Frontal cortex (tissue), 4 donors: ENCODE measurements around the gene AGBL4. TPM values are rescaled to one million over a fixed set of nuclear protein-coding genes. Genes with fewer than 3 reads are reported as not detected.
A peak's percentile ranks its signal among the peaks of the same experiment; 100 is the strongest.

Experiments used
- DNase-seq, 2 donors: peaks; one replicate each; pipeline ENCODE4 v3.0.0; 2012; ENCODE audit warnings: low spot score in 2 of 2
- FAIRE-seq: peaks from 2 replicates; lab custom pipeline; 2012; peaks lifted over from hg19 to GRCh38; lab: Jason Lieb, UNC
- total RNA-seq: library from RNA; depleted of rRNA; stranded (reverse); fragments of >200 nt; gene quantifications from one replicate; pipeline ENCODE4 v1.2.3, GENCODE V29; 2014
- donor health status: control.
- donor health status: control.
- donor health status: control.

Gene AGBL4
- total RNA-seq, 1 donor from 2014 or later: 3.3 TPM

DNA sequence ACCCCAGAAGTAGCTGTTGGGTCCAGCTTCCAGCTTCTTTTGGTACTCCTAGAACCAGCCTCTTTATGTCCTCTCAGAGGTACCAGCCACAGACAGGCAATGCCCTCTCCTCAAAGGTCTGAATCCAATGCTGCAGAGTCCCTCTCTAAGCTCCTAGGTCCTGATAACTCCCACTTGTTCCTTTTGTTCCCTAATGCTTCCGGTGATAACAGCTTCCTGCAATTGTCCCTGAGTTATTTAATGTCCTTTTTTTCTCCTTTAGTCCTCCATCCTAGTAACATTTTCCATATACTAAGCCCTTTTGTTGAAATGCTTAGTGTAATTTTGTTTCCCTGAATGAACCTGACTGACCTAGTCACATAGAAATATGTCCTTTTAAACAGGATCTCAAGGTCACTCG, 1045.3 kb downstream of the AGBL4 start:
- FAIRE-seq: no peak
- DNase-seq: no peak

DNA sequence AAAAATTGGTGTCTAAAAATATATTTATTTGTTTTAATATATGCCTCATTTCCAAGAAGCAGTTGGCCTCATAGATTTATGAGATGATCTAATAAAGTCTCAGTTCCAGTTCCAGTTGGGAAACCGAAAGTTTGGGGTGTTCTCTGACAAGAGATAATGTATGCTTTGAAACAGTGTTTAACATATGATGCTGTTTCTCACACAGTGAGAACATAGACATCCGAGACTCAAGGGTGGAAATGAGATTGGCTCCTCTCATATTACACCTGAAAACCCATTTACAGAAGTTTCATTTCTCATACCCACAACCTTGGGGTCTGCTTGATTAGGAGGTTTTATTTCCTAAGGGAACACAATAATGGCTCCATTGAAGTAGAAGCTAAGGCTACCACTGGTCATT, 1046.5 kb downstream of the AGBL4 start:
- no peak for DNase-seq
- FAIRE-seq: no peak

DNA sequence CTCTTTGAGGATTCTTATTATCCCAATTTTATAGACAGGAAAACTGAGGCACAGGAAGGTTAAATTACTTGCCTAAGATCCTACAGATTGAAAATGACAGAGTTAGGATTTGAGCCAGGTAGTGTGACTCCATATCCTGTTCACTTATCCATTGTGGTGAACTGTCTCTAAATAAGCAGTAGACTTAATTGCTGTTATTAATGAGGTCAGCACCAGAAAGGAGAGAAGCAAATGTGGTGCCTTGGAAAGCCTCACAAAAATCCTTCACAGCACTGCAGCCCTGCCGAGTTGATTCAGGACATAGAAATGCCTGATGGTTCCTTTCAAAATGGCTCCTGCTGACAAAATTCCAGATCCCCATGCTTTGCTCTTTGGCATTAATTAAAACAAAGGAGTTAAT, 1053.8 kb downstream of the AGBL4 start:
- DNase-seq: no peak
- FAIRE-seq: no peak

DNA sequence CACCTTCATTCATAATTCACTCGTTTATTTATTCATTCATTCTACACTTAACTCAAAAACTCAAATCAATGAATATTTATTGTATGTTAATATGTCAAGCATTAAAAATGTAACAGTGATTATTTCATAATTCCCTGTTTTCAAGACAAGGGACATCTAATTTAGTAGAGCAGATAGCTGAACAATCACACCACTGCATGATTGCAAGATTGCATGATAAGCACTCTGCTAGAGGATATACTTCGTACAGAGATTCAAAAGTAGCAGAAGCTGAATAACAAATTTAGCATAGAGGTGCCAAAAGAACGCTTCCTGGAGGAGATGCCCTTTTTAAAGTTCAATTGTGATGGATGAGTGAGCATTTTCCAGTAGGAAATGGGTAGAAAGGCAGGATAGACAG, 1056.4 kb downstream of the AGBL4 start:
- no peak for DNase-seq
- no peak for FAIRE-seq

DNA sequence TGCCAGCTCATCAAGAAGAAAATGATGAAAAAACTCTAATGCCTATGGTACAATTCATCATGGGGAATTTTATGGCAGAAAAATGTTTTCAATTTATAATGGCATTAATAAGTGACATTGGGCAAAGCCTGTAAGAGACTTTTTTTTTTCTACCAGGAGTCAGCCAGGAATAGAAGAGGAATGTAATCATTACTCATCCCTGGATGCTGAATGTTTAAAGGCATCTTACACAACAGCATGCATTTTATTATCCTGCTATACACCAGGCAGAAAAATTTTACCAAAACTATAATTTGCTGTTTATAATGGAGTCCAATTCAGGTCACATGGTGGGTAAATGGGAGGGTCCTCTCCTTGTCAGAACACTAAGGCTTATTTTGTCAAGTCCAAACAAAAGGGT, 1057.2 kb downstream of the AGBL4 start:
- DNase-seq (no peak), FAIRE-seq (no peak)

DNA sequence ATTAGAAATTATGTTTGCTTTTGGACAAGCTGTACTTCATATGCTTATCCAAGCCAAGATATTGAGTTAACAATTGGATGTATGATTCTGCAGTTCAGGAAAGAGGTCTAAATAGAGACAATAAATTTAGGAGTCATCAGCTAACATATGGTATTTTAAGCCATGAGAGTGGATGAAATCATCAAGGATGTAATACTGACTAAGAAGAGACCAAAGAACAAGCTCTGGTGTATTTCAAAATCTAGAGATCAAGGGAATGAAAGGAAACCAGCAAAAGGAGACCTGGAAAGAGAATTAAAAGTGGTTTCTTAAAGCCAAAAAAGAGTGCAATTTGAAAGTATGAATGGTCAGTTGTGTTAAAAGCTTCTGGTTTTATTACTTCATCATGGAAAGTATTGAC, 1063.4 kb downstream of the AGBL4 start:
- FAIRE-seq (no peak), DNase-seq (no peak)

DNA sequence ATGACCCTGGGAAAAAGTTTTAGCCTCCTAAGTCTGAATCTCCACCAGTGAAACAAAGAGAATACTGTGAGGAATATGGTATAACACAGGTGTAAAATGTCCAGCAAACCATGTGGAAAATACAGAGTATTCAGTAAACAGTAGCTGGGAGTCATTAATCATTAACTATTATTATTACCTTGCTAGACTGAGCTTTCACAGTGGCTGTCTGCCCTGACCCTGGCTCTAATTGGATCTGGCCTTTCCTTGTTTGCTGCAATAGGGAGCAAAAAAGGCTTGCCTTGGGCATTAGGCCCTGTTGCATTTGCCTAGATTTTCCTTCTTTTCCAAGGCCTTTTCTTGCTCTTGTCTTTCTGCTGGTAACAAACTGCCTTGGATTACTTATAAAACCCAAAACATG, 1068.0 kb downstream of the AGBL4 start:
- no peak for FAIRE-seq
- no peak for DNase-seq

DNA sequence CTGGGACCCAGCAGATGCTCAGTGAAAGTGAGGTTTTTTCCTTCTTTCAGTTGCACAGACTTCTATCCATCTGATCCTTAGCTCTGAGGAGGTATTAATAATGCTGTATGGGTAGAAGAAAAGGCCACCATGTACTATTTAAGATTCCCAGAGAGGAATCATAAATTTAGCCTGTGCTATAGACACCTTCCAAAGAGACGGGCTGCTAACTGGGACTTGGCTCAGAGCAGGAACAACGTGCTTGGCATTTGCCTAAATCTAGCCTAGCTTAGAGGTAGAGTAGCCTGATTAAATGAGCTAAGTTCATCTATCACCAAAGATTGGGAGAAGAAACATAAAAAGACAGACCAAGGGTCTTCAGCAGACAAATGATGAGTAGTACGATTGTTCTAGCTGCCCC, 1070.1 kb downstream of the AGBL4 start:
- DNase-seq: no peak
- no peak for FAIRE-seq

DNA sequence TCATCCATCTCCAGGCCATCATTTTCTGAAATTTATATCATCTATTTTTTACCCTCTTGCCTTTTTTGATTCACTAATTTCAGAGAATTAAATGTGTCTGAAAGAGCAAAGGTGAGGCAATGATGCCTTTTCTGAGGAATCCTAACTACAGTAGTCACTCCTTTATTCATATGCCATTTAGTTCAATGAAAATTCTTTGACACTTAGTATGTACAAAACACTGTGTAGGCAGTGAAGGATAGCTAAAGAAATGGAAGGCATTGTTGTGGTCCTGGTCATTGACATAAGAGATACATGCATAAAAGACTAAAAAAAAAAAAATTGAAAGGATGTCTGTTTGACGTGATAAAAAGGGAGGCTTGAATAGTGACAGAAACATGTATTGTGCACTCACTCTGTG, 1075.2 kb downstream of the AGBL4 start:
- FAIRE-seq: no peak
- no peak for DNase-seq

DNA sequence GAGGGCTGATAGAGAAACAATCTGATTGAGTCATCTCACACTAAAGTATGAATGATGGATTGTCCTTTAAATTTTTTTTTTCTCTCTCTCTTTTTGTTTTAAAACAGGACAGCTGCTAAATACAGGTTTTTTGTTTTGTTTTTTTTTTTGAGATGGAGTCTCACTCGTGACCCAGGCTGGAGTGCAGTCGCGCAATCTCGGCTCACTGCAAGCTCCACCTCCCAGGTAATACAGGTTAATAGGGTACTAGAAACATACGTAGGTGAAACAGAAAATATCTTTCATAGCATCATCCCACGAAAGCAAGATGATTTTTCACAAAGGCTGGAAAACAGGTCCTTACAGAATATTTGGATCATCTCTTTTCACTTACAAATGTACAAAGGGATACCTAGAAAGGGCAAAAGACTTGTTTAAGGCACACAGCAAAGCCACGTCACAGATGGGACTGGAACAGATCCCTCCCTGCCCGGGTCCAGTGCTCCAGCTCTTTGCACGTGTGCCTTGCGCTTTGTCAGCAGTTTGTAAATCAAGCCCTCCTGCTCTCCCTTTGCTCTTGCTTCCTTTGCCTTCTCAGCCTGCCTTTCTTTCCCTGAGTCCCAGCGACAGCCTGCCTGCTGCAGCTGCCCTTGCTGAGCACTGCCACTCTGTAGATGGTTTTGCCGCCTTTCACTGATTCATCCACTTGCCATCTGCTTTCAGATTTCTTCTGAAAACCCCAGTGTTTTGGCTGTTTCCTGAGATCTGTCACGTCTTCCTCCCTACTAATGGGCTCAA, 1075.8 kb downstream of the AGBL4 start:
- DNase-seq (peak in 1 of 2 donors; percentile 1), FAIRE-seq (no peak)

DNA sequence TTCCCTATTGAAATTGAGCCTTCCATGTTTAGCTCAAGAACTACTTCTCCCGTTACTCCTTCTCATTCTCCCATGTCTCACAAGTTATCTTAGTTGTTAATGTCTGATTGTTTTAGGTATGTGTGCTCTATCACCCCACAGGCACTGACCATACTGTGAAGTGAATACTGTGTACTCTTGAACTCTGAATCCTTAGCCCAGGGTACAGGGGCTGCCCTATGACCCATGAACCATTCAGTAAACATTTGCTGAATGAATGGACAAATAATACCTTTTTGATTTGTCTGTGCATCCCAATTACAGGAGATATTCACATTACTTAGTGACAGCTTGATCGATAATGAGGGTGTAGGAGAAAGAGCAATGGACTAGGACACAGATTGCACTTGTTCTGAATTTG, 1077.7 kb downstream of the AGBL4 start:
- FAIRE-seq (no peak), DNase-seq (no peak)

DNA sequence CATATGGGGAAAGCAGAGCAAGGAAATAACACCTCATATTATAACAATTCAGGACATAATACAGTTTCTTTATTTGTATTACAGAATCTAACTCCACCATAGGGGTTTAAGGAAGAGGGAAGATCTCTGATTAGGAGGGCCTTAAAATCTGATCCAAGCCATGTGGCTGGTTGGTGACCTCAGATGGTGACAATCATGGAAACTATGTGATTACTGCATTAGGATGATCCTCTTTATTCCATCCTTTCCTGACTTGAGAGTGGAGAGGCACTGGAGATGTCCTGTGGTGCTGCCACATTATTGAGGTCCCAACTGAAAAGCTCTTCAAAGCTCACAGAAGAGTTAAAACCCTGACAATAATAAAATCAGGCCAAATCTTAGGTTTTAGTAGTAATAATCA, 1078.9 kb downstream of the AGBL4 start:
- no peak for DNase-seq
- no peak for FAIRE-seq

DNA sequence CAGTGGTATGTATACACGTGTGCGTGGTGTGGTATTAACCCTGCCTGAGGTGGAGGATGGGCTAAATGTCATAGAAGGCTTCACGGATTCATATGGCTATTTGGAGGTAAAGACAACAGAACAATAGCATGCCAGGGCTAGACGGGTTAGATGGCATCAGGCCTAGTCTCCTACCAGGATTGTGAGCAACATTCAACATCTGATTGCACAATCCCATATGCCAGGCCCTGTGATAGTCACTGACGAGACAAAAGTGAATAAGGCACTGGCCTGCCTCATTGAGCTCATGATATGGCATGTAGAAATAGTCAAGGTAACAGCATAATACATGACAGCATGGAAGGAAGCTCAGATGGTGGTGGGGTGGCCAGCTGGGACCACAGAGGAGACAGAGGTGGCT, 1079.9 kb downstream of the AGBL4 start:
- DNase-seq: no peak
- no peak for FAIRE-seq

DNA sequence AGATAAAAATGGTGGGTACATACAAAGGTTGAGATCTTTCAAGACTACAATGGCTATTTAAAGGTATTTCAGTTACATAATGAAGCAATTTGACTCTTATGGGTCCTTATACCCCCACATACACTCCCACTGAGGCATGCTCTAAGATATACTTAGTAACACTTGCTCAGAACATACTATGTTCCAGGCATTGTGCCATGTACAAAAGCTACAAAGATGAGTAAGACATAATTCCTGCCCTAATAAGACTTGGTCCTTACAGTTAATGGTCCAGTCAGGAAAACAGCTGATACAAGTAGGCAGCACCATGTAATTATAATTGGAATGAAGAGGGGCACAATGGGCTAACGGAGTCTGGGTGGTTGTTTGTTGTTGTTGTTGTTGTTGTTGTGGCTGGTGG, 1080.4 kb downstream of the AGBL4 start:
- DNase-seq: no peak

DNA sequence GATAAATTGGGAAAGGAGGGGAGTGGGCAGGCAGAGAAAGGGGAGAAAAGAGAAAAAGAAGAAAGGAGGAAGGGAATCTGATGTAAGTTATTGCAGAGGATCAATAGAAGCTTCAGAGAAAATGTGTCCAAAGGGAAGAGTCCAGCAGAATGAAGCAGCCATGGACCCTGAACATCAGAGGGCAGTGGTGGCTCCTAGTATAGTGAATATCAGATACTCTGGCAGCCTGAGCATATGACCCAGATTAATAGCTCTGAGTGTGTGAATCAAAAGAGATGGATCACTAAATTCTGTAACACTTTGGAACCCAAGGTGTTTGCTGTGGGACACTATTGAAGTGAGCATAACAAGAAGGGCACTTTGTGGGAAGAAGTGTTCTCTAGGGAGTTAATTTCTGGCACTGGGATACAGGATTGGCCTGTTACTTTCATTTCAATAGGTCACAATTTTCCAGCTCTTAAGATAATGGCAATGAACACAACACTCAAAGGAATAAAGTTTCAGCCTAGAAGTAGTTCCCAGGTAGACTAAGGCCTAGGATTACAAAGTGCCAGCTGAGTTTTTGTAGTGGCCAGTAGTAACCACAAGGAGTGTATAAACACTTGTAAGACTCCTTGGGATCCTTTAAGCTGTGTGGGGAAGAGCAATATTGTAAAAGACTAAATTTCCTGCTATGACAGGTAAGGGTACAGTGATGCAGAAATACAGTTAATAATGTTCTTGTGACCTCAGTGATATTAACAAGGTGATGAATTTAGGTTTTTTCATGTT, 1082.6 kb downstream of the AGBL4 start:
- DNase-seq: no peak
- no peak for FAIRE-seq

More for the DNA sequence above, 1080.4 kb downstream of the AGBL4 start:
- no peak for FAIRE-seq

DNA sequence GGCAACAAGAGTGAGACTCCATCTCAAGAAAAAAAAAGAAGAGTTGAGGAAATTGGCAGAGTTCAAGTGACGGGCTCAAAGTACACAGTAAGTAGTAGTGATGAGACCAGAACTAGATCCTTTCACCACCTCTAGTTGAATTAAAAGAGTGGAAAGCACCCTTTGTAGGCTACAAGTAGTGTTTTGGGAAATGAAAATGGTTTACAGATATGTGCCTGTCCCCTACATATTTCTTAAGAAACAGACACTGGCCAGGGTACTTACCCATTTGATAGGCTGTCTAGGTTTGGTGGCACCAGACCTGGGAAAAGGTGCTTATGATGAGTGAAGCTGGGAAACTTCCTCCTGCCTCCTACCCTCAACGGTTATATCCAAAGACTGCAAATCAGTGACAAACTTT, 1083.4 kb downstream of the AGBL4 start:
- FAIRE-seq (no peak), DNase-seq (no peak)

DNA sequence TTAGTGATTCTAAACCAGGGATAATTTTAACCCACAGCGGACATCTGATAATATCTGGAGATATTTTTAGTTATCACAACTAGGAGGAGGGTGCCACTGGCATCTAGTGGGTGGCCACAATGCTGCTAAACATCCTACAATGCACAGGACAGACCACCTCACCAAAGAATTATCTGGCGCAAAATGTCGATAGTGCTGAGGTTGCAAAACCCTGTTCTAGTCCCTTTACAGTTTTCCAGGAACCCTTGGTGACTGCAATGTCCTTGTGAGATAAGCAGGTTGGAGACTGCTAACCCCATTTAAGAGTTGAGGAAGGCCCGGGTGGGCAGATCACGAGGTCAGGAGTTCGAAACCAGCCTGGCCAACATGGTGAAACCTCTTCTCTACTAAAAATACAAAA, 1083.9 kb downstream of the AGBL4 start:
- no peak for FAIRE-seq
- DNase-seq: no peak

DNA sequence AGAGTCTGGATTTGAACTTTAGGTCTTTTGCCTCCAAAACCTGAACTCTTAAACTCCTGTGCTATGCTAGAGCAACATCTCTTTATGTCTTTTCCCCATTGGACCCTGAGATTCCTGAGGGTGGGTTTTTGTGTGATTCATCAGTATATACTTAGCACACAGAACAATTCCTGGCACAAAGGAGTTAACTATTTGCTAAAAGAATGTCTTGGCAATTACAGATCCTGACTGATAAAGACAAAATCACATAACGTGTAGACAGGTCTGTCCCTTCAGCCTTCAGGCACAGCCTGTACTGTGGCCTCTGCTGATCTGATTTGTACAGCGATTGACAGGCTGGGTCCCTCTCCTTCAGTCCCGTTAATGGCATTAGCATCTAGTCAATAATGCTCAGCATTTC, 1084.7 kb downstream of the AGBL4 start:
- DNase-seq (no peak), FAIRE-seq (no peak)

DNA sequence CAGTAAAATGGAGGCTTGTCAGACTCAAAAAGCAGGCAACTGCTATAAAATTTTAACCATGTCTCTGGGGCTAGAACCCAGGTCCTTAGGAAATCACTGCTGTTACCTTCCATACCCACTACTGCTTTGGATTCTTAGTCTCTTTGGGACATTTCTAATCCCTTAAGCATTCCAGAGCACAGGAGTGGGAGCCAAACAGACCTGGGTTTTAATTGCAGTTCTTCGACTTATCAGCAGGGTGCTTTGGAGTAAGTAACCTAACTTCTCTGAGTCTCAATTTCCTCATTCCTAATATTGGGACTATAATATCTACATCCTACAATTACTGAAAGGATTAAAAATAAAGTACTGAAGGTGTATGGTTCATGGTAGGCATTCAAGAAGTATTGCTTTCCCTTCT, 1086.0 kb downstream of the AGBL4 start:
- DNase-seq (no peak), FAIRE-seq (no peak)

DNA sequence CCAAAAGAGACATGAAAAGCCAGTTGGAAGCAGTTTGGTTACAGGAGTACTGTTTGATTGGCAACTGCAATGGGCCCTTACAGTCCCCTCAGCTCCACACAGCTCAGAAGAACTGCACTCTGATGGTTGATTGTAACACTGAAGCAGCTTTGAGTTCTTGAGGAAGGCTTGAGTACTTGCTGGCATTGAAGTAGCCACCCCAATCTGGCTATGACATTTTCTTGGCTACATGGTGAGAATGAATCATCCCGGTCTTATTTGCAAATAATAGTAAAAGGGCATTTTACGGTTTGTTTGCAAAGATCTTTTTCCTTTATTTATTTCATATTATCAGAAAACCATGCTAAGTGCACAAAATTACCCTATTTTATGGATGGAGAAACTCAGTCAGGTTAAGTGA, 1087.3 kb downstream of the AGBL4 start:
- no peak for DNase-seq

DNA sequence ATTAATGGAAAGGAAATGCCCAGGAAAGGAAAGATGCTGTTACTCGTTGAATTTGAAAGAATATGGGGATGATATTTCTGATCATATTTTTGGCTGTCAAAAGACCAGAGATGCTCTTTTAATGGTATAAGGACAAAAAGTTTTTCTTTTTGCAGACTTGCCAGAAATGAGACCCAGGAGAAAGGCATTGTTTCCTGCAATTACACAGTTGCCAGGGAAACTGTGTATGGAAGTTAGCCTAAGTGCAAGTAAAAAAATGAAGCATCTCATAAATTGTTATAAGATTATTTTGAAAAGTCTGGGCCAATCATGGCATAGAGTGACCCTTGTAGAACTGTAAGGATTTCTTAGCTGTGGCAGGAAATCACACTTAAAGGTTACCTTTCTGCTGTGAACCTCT, 1091.4 kb downstream of the AGBL4 start:
- no peak for FAIRE-seq
- DNase-seq: no peak

More for the DNA sequence above, 1087.3 kb downstream of the AGBL4 start:
- FAIRE-seq: no peak
